Activated CD4-positive, alpha-beta T cell treated with anti-CD3 and anti-CD28 coated beads, Interleukin-2, Interleukin-4, amounts not matched to agents 100 ng/mL and 50 ng/mL, durations not matched to agents 16 hours and 8 hours (primary cell): ENCODE data around the gene RAB19.
A peak's percentile ranks its signal among the peaks of the same experiment; 100 is the strongest.

Experiments
- DNase-seq: peaks from one replicate; pipeline ENCODE4 v3.0.0-alpha.2; 2020; ENCODE audit warnings: low spot score

The RAB19 gene

DNA sequence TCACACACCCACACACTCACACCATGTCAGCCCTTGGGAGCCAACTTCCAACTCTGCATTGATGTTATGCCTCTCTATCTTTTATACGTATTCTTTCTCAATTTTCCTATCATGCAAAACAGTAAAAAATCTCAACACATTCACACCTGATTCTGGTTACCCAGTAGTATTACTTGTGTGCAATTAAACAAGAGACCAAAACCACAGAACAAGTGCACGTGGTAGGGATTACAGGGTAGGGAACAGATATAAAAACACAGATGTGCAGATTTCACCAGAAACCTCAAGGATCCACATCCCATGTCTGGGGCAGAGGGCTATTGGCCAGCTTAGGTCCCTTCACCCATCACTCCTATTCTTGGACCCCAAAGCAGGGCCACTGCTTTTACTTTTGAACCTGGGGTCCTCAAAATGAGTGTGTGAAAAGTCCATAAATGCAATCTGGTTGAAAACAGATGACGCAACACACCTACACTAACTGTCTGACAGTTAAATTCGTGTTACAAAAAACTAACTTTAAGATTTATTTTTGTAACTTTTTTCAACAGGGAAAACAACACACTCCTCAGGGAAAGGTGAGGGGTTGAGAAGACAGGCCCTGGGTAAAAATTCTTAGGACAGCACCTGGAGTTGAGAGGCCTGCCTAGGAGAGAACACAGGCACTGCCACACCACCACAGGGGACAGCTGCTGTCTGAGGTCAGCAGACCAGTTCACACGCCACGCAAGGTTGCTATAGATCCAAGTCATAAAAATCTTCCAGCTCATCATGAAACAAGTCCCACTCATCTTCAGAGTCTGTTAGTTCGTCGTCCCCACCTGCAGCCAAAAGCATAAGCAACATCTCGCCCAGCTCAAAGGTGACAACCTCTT is 50.2 kb downstream of the RAB19 start:
- DNase-seq, result peak; percentile 55

DNA sequence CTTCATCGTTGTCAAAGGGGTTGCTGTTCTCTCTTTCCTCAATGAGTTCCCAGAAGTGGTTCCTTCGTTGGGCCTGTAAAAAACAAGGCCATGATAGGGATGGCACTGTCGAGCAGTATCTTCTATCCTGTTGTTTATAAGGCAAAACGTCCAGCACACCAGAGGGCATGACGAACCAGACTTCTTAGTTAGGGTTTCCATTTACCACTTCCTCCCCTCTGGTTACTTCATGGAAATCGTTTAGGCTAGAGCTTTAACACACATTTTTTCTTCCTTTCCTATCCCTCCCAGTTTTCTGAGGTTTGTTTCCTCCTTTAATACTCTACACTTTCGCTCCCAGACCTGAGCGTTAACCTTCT is 50.8 kb downstream of the RAB19 start:
- DNase-seq, result no peak

DNA sequence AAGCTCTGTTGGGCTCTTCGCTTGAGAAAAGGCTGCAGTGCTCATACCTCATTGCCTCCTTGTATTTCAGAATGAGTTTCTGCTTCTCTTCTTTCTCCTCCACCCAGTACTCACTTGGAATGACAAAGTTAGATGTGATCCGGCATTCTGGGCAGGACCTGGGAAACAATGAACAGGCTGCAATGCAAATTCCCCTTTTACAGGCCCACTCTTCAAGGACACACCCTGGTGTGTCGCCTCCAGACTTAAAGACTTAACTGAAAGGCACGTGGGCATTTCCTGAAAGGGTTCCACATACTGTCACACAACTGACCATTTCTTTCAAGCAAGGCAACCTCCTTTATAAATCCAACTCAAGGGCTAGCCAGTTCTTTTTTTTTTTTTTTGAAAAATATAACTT is 51.9 kb downstream of the RAB19 start:
- DNase-seq, result no peak

DNA sequence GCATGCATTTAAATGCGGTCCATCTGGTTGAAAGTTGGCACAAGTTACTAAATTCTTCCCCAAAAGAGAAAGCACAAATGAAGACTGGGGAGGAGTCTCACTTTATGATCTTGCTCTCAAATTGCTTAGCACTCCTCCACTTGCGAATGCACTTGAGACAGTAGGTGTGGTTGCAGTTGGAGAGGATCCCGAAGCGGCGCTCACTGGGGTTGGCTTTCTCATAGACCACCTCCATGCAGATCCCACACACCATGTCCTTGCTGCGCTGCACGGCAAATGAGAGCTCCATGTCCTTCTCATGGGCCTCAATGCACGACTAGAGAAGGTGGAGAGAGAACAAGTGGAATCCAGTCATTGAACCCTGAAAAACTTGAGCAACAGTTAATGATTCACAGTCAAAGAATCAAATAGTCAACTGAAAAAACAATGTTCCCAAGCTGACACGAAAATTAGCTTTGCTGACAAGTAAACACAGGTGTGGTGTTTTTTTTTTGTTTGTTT is 52.7 kb downstream of the RAB19 start:
- DNase-seq, result no peak

DNA sequence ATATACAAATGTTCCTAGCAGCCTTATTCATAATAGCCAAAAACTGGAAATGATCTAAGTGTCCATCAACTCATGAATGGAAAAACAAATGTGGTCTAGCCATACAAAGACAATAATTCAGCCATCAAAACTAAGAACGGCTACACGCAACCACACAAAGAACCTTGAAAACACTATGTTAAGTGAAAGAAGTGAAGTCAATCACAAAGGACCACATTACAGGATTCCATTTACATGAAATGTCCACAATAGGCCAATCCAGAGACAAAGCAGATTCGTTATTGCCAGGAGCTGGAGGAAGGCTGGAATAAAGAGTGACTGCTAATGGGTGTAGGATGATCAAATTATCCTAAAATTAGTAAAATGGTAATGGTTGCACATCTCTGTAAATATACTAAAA is 54.3 kb downstream of the RAB19 start:
- DNase-seq, result no peak

DNA sequence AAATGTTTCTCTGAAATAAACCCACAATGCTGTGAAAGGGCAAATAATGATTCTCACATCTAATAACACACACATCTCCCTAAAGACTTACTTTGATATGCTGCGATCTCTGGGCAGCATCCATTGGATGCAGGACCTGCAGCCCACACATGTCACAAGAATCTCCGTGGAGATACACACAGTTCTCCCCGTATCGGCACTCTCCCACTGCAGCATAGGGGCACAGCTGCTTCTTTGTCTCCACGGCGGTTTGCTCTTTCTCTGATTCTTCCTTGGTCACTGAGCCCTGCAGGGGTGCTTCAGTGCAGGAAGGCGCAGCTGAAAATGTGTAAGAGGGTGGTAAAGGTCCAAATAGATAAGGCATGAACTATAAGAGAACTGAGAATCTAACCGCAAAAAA is 55.1 kb downstream of the RAB19 start:
- DNase-seq, result no peak

DNA sequence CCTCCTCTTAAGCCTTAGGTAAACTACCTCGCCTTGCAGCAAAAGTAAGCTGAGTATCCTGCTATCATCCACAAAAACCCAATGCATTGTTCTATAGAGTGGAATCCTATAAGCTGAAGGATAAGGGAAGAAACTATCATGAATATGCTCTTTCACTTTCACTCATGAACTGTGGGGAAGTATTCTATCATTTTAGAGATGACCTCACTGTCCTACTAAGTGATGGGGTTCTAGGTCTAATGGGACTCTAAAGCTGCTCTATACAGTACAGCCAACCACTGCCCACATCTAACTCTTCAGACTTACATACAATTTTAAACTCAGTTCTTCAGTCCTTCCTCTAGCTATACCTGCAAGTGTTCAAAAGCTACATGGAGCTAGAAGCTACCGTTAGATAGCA is 59.3 kb downstream of the RAB19 start:
- DNase-seq, result no peak

DNA sequence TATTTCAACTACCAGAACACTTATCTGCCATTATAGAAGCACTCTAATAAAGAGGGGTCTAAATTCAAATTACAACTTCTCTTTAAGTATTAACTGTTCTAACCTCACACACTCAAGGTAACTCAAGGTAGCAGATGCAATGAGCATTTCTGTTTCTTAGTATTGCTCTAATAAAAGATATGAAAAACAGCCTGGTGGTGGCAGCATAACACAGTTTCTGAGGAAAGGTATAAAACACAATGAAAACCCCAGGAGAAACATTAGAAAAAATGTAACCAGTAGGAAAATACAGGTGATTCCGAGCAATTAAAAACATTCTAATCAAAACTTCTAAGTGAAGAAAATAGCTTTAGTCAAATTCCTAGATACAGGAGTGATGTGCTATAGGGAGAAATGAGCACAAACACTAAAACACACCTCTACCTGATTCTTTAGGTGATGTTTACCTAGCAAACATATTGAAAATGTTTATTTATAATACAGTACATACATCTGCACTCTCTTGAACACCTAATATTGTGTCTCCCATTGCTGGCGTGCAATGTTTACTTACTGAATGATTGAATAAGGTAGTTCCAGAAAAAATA is 72.0 kb downstream of the RAB19 start:
- peak; percentile 61 for DNase-seq

DNA sequence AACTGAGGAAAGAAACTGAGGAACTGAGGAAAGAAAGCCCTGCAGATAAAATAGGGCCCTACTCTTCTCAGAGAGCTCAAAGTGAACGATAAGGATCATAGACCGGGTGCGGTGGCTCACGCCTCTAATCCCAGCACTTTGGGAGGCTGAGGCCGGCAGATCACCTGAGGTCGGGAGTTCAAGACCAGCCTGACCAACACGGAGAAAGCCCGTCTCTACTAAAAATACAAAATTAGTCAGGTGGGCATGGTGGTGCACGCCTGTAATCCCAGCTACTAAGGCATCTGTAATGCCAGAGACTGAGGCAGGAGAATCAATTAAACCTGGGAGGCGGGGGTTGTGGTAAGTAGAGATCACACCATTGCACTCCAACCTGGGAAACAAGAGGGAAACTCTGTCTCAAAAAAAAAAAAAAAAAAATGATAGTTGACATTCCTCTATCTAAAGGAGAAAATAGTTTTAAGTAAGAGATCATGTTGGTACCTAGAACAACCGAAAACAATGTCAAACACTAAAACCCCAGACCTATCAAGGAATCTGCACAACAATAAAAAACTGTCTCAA is 72.9 kb downstream of the RAB19 start:
- no peak for DNase-seq
